Measurements from ENCODE around the gene CLPTM1L.

DNA sequence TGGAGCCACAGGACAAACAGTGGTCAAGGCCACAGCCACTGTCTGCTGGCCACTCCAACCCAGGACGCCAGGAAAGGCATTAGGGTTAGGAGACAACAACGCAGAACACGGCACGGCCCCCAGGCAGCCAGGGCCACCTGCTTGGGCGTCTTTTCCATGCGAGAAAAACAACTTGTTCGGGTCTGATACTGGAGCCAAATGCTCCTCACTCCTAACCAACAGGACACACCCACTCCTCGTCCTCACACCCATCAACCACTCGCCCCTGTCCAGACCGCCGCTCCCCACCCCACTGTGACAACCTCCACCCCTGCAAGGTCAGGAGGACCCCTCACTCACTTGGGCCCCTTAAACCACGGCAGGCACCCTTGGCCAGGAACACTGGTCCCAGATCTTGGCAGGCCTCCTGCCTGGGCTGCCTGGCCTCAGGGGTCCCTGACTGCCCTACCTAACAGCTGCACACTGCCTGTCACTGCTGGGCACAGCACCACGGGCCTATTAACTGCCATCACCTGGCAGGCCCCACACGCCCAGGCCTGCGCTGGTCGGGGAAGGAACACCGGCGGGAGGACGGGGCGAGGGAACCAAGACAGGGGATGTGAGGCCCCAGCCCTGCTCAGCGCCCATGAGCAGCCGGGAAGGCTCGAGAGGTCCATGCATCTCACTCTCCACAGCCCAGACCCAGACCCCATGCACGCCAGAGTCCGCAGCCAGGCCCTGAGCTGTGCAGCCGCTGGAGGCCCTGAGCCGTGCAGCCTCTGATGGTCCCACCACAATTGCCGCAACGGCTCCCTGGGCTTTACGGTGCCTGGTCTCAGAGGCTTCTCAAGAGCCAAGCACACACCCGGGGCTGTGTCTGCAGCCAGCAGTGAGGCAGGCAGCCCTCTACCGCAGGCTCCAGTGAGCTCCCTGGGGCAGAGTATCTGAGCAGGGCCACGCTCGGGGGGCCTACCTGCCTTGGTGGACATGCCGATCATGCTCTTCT is 13.8 kb downstream of the CLPTM1L start:
- TF ChIP-seq, protein P1, sequence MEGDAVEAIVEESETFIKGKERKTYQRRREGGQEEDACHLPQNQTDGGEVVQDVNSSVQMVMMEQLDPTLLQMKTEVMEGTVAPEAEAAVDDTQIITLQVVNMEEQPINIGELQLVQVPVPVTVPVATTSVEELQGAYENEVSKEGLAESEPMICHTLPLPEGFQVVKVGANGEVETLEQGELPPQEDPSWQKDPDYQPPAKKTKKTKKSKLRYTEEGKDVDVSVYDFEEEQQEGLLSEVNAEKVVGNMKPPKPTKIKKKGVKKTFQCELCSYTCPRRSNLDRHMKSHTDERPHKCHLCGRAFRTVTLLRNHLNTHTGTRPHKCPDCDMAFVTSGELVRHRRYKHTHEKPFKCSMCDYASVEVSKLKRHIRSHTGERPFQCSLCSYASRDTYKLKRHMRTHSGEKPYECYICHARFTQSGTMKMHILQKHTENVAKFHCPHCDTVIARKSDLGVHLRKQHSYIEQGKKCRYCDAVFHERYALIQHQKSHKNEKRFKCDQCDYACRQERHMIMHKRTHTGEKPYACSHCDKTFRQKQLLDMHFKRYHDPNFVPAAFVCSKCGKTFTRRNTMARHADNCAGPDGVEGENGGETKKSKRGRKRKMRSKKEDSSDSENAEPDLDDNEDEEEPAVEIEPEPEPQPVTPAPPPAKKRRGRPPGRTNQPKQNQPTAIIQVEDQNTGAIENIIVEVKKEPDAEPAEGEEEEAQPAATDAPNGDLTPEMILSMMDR (IDR thresholded peaks at IDR 0.05; ENCODE audit: poor library complexity) = no peak
- TF ChIP-seq EZH2 (IDR thresholded peaks at IDR 0.05; ENCODE audit: borderline replicate concordance) = no peak
- no peak for TF ChIP-seq EZH2phosphoT487 (IDR thresholded peaks at IDR 0.05; ENCODE audit: low read depth, severe bottlenecking, unreplicated experiment)
